Subcutaneous abdominal adipose tissue (tissue), 5 donors: ENCODE results near the gene RAD51C.
"Not testable (repeated sequence)": the region's sequence is repeated elsewhere in the genome, so short reads cannot be mapped to it uniquely, and the experiment has no call there.

Experiments used
- H3K27ac ChIP-seq: one replicate; pipeline ENCODE4 v1.7.0; 2013; ENCODE audit warnings: low read depth, mild to moderate bottlenecking, inconsistent platforms, low read length, moderate library complexity
- H3K27me3 ChIP-seq, 5 donors: one replicate each; pipeline ENCODE4 v1.7.0; 2013; ENCODE audit warnings: low read length in 5 of 5, inconsistent platforms in 1 of 5; ENCODE audit not compliant: control insufficient read depth in 5 of 5, insufficient read depth in 4 of 5
- H3K36me3 ChIP-seq, 5 donors: one replicate each; pipeline ENCODE4 v1.7.0; 2013; ENCODE audit warnings: low read length in 5 of 5; ENCODE audit not compliant: control insufficient read depth in 5 of 5, insufficient read depth in 5 of 5
- H3K4me1 ChIP-seq, 5 donors: one replicate each; pipeline ENCODE4 v1.7.0; 2013; ENCODE audit warnings: low read length in 5 of 5, mild to moderate bottlenecking in 3 of 5, moderate library complexity in 1 of 5; ENCODE audit not compliant: control insufficient read depth in 5 of 5, insufficient read depth in 5 of 5
- H3K4me3 ChIP-seq, 5 donors: one replicate each; pipeline ENCODE4 v1.7.0; 2013; ENCODE audit warnings: low read length in 5 of 5, low read depth in 1 of 5
- H3K9ac ChIP-seq, 5 donors: one replicate each; pipeline ENCODE4 v1.7.0; 2013; ENCODE audit warnings: low read length in 5 of 5, mild to moderate bottlenecking in 4 of 5, moderate library complexity in 3 of 5
- H3K9me3 ChIP-seq, 5 donors: one replicate each; pipeline ENCODE4 v1.7.0; 2013; ENCODE audit warnings: low read length in 5 of 5; ENCODE audit not compliant: control insufficient read depth in 5 of 5
- donor health status: healthy.
- donor health status: healthy.
- donor health status: healthy.
- donor health status: healthy.
- donor health status: healthy.

The RAD51C gene

DNA sequence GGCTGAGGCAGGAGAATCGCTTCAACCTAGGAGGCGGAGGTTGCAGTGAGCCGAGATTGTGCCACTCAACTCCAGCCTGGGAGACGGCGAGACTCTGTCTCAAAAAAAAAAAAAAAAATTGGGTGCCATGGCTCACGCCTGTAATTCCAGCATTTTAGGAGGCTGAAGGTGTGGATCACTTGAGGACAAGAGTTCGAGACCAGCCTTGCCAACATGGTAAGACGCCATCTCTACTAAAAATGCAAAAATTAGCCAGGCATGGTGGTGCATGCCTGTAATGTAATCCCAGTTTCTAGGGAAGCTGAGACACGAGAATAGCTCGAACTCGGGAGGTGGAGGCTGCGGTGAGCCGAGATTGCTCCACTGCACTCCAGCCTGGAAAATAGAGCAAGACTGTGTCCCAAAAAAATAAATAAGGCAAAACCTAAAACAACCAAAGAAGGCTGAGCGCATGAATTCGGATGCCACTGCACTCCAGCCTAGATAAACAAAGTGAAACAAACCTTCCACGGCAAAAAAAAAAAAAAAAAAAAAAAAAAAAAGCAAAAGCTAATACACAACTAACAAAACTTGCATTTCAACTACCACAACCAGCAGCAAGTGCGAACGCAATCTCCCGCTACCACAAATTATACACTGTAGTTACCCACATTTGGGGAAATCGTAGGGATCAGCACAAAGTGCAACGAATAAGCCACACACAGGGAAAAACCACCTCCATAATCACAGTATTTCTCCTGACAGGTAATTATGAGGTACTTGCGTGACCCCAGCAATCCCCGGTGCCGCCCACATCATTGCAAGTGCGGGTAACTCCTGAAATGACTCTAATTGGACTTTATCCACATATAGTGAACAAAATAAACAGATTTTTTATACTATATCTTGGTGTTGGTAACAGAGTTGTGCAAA is 26.2 kb upstream of the RAD51C start:
- H3K27me3 ChIP-seq = no peaks in the 10 kb centered on the region
- no peaks in the 10 kb centered on the region for H3K36me3 ChIP-seq
- no peak overlapping the region for H3K9ac ChIP-seq
- H3K9me3 ChIP-seq = no peaks in the 10 kb centered on the region
- H3K4me3 ChIP-seq = peak overlapping the region in 3 of 5 donors; percentile 2 to 29 (median 4)
- no peak overlapping the region for H3K27ac ChIP-seq
- H3K4me1 ChIP-seq = peaks cover 0 to 4% (median 0%) of the 10 kb centered on the region in 5 donors

- Histone ChIP-seq H3K9me3 (no peaks in the 10 kb centered on the region), H3K27ac (no peak overlapping the region), H3K4me1 (peaks cover 0 to 4% (median 0%) of the 10 kb centered on the region in 5 donors), H3K36me3 (no peaks in the 10 kb centered on the region), H3K4me3 (peak overlapping the region in 4 of 5 donors; percentile 2 to 29 (median 12)), H3K9ac (no peak overlapping the region), H3K27me3 (no peaks in the 10 kb centered on the region)
These were observed 25.5 kb upstream of the RAD51C start for GRCh38 chr17:58666858-58667267.

DNA sequence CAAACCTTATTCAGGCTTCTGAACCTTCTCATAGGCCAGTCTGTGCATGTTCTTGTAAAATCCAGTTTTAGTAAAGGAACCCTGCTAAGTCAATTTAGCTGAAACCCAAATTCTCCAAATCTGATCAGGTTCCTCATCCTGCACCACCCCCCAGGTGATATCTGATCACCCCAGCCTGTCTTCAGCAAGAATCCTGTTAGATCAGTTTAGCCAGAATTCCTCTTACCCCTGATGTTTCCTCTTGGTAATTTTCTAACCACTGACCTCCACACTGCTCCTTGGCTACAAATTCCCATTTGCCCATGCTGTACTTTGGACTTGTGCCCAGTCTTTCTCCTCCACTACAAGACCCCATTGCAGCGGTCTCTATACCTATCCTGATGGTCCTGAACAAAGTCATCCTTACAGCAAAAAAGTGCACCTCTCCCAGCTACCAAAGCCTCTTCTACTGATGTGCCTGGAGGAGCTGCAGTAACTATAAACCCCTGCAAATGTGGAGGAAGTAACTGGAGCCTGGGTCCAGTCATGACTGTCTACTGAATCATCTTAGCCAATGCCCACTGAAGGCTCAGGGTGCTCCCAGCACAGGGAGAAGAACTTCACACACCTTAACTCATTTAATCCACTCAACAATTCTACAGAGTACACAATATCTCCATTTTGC is 24.3 kb upstream of the RAD51C start:
- H3K4me1 ChIP-seq = peaks cover 0 to 4% (median 0%) of the 10 kb centered on the region in 5 donors
- no peak overlapping the region for H3K9ac ChIP-seq
- H3K36me3 ChIP-seq = no peaks in the 10 kb centered on the region
- no peaks in the 10 kb centered on the region for H3K9me3 ChIP-seq
- no peak overlapping the region for H3K4me3 ChIP-seq
- no peaks in the 10 kb centered on the region for H3K27me3 ChIP-seq
- no peak overlapping the region for H3K27ac ChIP-seq

DNA sequence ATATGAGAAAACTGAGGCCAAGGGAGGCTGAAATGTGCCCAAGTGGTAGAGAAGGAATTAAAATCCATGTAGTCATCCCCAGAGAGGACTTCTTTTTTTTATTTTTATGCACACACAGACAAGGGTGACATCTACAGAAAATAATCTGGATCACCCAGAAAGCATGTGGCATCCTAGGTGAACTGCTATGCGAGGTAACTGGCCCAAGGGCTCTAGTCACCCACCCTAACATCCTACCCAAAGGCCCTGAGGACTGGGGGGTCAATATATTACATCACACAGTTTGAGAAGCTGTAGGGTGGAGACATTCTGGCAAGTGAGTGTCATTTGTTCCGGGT is 23.8 kb upstream of the RAD51C start:
- H3K27me3 ChIP-seq = no peaks in the 10 kb centered on the region
- peaks cover 0 to 4% (median 0%) of the 10 kb centered on the region in 5 donors for H3K4me1 ChIP-seq
- no peak overlapping the region for H3K4me3 ChIP-seq
- H3K27ac ChIP-seq = no peak overlapping the region
- H3K9me3 ChIP-seq = no peaks in the 10 kb centered on the region
- H3K36me3 ChIP-seq = no peaks in the 10 kb centered on the region
- H3K9ac ChIP-seq = no peak overlapping the region

DNA sequence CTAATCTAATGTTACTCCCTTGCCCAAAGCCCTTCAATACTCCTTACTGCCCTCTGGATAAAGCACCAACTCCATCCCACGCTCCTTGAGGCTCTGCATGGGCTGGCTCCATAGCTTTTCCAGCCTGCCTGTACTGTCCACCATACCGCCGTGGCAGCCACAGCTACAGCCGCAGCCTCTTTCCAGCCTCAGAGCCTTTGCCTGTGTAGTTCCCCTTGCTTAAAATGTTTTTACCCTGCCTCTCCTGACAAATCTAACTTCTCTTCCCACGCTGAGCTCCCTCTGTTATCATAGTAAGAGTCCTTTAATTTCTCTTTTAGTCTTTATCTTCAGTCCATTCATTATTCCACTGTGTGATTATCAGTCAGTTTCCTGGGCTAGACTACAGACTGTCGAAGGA is 22.5 kb upstream of the RAD51C start:
- Histone ChIP-seq H3K4me1 (peaks cover 0 to 4% (median 0%) of the 10 kb centered on the region in 5 donors), H3K36me3 (no peaks in the 10 kb centered on the region), H3K9me3 (no peaks in the 10 kb centered on the region), H3K27ac (no peak overlapping the region), H3K4me3 (no peak overlapping the region), H3K9ac (no peak overlapping the region), H3K27me3 (no peaks in the 10 kb centered on the region)

- Histone ChIP-seq H3K9me3 (no peaks in the 10 kb centered on the region), H3K4me1 (no peaks in the 10 kb centered on the region), H3K4me3 (no peak overlapping the region), H3K9ac (no peak overlapping the region), H3K36me3 (no peaks in the 10 kb centered on the region), H3K27me3 (no peaks in the 10 kb centered on the region), H3K27ac (no peak overlapping the region)
These were observed 20.4 kb upstream of the RAD51C start for GRCh38 chr17:58671969-58672368.

GRCh38 chr17:58677194-58677880 is 15.1 kb upstream of the RAD51C start:
- Histone ChIP-seq H3K36me3 (no peaks in the 10 kb centered on the region), H3K4me3 (no peak overlapping the region)

DNA sequence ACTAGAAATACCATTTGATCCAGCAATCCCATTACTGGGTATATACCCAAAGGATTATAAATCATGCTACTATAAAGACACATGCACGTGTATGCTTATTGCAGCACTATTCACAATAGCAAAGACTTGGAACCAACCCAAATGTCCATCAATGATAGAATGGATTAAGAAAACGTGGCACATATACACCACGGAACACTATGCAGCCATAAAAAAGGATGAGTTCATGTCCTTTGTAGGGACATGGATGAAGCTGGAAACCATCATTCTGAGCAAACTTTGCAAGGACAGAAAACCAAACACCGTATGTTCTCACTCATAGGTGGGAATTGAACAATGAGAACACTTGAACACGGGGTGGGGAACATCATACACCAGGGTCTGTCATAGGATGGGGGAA is 14.1 kb upstream of the RAD51C start:
- not testable (repeated sequence) for H3K27ac ChIP-seq, H3K9me3 ChIP-seq, H3K9ac ChIP-seq, H3K4me3 ChIP-seq, H3K27me3 ChIP-seq, H3K4me1 ChIP-seq, H3K36me3 ChIP-seq

More at GRCh38 chr17:58677194-58677880, 15.1 kb upstream of the RAD51C start:
- Histone ChIP-seq H3K27ac (no peak overlapping the region), H3K9me3 (no peaks in the 10 kb centered on the region), H3K27me3 (no peaks in the 10 kb centered on the region), H3K4me1 (peaks cover 0 to 3% (median 0%) of the 10 kb centered on the region in 5 donors), H3K9ac (no peak overlapping the region)

DNA sequence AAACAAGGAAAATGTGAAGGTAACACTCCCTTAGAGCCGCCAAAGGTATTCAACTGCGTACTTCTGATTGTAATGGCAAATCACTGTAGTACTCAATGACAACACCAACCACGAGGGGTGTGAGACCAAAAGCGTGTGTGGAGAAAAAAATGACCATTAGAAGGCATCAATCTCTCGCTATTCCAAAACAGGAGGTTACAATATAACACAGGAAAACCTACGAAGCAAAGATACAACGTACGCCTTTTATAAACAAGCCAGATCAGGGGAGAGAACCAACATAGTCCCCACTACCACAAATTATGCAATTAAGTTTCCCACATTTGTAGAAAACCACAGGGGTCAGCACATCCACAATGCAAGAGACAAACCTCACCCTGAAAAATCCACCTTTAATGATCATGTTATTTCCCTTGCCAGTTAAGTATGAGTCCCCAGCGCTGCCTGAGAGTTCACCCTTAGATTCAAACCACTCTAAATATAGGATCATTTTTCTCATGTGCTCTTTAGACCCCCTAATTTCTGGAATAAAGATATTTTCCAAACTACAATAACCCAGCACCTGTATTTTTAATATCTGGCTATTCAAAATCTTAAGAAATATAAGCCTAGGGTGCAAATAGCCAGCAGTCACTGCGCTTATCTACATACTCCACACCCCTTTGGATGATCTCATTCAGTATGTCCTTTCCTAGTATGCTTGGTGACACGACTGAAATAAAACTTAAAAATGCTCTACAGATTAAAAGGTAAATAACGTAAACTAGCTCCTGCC is 13.0 kb upstream of the RAD51C start:
- Histone ChIP-seq H3K9me3 (no peaks in the 10 kb centered on the region), H3K9ac (no peak overlapping the region), H3K27me3 (no peaks in the 10 kb centered on the region), H3K4me3 (no peak overlapping the region), H3K27ac (no peak overlapping the region), H3K4me1 (peaks cover 0 to 3% (median 0%) of the 10 kb centered on the region in 5 donors), H3K36me3 (no peaks in the 10 kb centered on the region)
